WTC11 (cell line): Measurements from ENCODE around the gene NLE1.

Source experiments
- CREB1 ChIP-seq: sonication (generic); formaldehyde crosslinking; IDR thresholded peaks from 2 replicates; pipeline ENCODE4 v1.8.0; 2023; ENCODE audit warnings: mild to moderate bottlenecking, missing genetic modification reagents
- CTCF ChIP-seq: fragments of 200-600 bp; IDR thresholded peaks from 2 replicates; pipeline ENCODE4 v1.8.0; 2022; ENCODE audit warnings: antibody characterized with exemption
- MAX ChIP-seq: sonication (generic); formaldehyde crosslinking; IDR thresholded peaks from 2 replicates; pipeline ENCODE4 v1.8.0; 2022; ENCODE audit warnings: mild to moderate bottlenecking, missing genetic modification reagents
- NFYB ChIP-seq: sonication (generic); formaldehyde crosslinking; conservative IDR thresholded peaks from 2 replicates; pipeline ENCODE4 v1.8.0; 2022; ENCODE audit warnings: low read depth, missing genetic modification reagents
- NR1H2 ChIP-seq: sonication (generic); formaldehyde crosslinking; IDR thresholded peaks from 2 replicates; pipeline ENCODE4 v1.9.0; 2021; ENCODE audit warnings: mild to moderate bottlenecking, moderate library complexity, missing genetic modification reagents

GRCh38 chr17:35169835-35170363, 27.8 kb upstream of the NLE1 start:
- TF ChIP-seq NR1H2 (CRISPR knock-in tag) (no peak), CREB1 (no peak), MAX (no peak), CTCF (no peak), NFYB (CRISPR knock-in tag) (no peak)
